GF-D8 (cell line): ENCODE results near the gene KCNQ1.

Experiments used
- DNase-seq: peaks from one replicate; lab custom pipeline; 2025; lab: John Stamatoyannopoulos, UW

KCNQ1 gene

DNA sequence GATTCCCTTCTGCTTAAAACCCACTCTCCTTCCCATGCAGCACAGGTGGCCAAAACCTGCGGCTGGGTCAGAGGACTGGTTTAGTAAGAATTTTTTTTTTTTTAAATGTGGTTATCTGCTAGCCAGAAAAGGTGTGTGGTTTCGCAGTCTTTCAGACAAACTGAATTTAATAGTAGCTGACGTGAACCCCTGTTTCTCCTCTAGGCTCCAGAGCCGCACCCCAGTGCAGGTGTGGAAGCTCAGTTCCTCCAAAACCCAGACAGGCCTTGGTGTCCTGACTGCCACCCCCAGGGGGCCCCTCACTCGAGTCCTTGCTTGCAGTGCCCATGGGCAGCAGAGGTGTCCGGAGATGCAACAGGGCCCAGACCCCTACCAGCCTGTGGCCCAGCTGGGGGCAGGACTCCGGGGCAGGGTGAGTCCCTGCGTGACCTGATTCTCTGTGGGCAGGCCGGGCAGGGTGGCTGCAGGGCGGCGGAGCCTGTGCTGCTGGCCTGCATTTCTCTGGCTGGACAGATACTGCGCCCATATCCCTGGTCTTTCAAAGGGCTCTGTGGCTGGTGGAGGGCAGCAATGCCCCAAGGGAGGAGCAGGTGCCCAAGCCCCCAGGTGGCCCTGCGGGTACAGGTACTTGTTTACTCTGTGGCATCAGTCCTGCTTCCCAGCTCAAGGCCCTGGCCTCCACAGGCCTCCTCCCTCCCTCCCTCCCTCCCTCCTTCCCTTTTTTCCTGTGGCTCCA, 15.2 kb downstream of the KCNQ1 start:
- no peak for DNase-seq

DNA sequence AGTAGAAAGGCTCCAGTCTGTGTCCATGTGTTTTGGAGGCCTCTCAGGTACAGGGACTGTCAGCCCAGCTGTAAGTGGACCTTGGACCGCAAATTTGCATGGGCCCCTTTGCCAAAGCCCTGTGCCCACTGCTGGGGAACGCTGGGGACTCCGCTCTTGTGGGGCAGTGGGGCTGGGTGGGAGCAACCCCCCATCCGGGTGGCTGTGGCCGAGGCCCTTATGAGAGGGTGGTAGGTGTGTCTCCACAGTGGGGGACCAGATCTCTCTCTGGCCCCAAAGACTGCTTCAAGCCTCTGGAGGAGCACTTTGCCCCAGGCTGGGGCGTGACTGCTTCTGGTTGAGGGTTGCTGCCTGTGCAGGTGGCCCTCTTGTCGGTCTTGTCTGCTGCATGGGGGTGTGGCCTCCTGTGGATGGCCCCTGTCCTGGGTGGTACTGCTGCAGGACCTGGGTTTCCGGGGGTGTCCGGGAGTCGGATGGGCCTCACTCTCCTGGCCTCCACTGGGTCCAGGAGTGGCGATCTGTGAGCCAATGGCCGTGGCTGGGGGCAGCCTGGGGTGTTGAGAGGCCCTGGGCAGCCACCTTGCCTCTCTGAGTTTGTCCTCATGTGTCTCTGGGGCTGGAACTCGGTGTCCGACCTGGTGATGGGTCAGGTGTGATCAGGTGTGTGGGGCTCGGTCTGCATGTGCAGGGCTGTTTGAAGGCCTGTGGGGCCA, 15.9 kb downstream of the KCNQ1 start:
- no peak for DNase-seq

DNA sequence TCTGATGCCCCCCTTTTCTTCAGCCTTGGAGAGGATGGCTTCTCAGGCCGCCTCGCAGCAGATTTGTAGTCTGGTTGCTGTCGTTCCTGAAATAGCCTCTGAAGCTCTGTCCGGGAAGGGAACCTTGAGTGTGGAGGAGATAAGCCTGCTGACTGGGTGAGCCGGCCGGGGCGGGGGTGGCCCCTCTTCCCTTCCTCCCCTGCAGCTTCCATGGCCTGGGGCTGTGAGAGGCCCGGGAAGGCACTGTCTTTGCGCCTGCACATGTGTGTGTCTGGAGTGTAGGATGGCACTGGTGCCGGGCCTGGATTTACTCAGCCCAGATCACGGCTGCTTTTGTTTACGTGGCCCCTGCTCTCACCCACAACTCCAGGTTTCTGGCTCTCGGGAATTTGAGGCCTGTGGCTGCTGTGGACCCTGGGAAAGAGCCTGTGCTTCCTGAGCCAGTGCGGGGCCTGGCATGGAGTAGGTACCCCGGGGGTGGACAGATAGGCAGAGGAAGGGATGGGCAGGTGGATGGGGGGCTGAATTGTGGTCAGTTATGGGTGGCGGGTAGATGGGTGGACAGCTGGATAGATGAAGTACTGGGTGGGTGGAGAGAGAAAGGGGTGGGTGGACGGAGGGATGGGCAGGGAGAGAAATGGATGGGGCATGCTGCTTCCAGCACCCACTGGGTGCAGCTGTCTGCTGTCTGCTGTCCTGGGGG, 16.6 kb downstream of the KCNQ1 start:
- no peak for DNase-seq

DNA sequence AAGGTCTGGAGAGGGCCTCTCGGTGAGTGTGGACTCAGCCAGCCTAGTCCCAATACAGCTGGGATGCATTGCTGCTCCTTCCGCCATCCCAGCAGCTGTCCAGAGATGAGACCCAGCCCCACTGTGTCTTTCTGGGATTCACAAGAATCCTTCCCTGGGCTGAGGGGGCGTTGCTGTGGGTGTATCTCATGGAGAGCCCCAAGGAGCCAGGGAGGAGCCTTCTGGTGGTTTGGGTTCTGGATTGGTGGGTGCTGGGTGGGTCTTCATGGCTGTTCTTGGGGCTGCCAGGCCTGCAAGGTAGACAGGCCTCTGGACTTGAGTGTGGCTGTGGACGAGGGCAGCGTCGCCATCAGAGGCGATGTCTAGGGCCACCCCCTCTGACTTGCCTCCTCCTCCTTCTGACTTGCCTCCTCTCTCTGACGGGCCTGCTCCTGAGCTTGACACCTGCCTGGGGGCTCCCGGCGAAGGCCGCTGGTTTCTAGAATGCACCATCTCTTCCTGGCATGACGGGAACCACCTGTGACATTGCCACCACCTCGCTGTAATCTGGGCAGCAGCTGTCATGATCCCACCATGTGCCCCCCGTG, 17.2 kb downstream of the KCNQ1 start:
- DNase-seq = no peak

DNA sequence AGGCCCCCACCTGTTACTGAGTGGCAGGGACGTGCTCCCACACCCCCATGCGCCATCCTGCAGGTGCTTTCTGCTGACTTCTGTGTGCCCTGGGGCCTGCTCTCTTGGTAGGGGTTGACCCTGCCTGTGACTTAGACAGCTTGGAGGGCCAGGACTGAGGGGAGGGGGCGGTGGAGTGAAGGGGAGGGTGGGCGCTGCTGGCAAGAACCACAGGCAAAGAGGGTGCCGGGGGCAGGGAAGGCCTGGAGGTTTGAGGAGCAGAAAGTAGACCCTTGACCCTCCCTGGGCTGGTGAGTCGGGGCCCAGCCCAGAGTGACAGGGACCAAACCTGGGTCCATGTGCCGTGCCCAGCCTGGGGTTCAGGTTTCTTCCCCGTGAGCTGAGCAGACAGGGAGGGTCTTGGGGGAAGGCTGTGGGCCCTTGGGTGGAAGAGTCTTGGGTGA, 17.8 kb downstream of the KCNQ1 start:
- DNase-seq = no peak

DNA sequence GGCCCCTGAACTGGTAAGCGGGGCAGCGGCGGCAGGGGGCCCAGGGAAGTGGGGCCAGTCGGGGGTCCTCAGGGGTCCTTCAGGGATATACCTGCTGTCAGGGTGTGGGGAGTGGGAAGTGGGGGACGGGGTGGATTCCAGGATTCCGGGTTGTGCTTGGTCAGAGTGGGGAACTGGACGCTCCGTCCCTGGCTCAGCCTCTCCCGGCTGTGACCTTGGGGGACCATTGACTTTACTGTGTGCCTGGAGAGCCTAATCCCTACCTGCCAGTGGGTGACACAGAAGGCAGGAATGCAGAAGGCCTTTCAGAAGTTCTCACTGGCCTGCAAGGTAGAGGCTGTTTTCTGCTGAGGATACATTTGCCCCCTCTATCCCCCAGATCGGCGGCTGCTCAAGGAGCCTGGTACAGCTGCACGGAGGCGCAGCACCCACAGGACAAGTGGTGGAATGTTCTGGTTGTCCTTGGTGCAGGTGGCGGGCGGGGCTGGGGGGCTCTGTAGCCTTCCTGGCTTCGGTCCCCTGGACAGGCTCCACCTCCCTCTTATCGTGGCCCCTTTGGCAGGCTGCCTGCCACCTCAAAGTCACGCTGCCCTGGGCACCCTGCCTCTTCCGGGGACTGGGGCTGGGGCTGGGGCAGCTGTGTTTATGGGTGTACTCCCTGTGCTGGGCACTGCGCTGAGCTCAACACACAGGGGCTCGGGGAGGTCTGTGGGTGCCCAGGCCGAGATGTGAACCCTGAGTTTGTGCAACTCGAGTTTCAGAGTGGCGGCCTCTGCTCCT, 18.4 kb downstream of the KCNQ1 start:
- DNase-seq = no peak

DNA sequence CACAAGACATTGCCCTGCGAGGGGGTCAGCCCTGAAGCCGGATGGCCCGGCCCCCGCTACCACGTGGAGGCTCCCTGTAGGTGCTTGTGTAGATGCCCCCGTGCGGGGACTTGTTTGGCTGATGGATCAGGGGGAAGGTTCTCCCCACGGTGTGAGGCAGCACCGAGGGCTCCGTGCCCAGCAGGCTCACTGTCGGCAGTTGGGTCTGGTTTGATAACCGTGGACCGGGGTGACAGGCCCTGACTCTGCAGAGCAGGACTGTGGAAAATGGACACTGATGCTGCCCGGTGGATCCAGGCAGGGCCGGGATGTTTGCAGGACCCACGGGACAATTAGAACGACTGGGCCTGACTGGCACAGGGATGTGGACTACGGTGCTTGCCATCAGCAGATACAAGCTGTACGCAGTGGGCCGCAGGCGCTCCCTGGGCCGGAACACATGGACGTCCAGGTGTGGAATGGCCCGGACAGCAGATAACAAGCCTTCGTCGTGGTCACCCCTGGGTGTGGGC, 19.0 kb downstream of the KCNQ1 start:
- no peak for DNase-seq

DNA sequence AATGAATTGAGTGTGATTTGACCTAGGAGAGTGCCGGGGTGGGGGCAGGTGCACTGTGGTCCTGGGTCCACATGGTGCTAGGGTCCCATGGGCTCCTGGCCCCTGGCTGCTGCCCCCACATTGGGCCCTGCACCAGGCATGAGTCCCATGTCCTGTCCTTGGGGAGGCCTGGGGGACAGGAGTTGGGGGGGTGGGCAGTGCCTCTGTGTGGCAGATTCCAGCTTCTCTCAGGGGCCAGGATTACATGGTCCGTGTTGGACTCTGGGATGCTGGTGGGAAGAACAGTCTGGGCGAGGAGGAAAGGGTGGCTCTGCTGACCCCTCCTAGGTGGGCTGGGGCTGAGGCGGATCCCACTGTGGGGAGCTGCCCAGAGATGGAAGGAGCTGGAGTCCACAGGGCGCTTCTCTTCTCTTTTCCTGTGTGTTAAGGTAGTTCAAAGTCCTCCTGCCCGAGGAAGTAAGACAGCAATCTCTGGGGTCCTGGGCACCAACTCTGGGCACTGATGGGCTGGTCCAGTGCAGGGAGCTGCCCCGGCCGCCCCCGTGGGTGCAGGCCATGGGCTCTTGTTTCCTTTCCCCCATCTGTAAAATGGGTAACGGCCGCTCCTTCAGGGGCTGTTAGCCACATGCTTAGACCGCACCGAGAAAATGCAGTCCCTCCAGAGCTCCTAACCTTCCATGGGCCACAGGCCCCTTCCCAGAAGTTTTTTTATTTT, 19.8 kb downstream of the KCNQ1 start:
- DNase-seq = no peak

DNA sequence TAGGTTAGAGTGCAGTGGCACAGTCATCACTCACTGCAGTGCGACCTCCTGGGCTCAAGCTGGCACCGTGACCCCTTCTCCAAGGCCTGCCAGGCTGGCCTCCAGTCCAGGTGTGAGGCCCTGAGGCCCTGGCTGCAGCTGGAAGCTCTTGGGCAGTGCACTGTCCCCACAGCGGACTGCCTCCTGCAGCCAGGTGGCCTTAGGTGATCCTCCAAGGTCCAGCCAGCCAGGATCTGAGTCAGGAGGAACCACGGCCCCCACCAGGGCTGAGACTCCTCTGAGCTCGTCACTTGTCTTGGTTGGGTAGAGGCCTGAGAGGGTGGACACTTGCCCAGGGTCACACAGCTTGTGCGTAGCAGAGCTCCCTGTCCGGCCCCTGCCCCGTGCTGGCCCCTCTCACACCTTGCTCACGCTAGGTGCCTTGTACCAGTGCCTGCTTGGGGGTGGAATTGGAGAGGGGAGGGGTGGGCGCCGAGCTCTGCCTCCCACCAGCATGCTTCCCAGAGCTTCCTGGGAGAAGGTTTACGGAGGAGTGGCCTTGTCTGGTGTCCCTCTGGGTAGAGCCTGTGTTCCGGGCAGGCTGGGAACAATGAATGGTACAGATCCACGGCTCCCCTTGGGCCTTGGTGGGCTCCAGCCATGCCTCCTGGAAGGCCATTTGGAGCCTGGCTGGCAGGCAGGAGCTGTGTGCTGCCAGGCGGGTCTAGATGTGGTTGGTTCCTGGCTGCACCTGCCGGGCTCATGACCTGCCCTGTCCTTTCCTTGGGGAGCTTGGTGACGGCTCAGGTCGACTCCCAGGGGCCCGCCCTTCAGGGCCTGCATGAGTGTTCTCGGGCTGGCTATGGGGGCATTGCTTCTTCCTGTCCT, 20.6 kb downstream of the KCNQ1 start:
- no peak for DNase-seq

DNA sequence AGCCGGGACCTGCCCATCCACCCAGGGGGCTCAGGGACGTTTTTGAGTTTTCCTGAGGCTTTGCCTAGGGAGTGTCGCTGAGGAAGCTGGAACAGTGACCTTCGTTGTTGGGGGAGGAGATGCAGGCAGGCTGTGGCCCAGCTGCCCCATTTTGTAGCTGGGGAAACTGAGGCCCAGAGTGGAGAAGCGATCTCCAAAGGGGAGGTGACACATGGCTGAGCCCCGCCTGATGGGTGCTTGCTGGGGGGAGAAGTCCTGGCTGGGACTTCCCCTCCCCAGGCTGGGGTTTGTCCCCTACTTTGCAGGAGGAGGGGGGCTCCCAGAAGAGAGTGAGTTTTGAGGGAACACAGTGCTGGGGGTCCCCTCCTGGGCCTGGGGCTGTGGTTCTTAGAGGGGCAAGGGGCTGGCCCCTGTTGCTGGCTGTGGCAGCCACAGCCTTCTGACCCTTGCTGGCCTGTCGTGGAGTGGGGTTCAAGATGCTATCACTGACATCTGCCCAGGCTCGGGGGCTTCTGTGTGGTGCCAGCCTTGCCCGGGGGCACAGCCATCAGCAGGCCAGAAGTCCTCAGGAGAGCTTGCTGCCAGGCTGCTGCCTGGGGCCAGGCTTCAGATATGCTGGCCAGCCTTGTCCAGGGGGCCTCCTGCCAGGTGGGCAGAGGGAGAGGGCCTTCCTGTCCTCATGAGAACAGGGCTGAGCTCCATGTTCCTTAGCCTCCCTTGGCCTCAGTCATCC, 21.4 kb downstream of the KCNQ1 start:
- DNase-seq = no peak

DNA sequence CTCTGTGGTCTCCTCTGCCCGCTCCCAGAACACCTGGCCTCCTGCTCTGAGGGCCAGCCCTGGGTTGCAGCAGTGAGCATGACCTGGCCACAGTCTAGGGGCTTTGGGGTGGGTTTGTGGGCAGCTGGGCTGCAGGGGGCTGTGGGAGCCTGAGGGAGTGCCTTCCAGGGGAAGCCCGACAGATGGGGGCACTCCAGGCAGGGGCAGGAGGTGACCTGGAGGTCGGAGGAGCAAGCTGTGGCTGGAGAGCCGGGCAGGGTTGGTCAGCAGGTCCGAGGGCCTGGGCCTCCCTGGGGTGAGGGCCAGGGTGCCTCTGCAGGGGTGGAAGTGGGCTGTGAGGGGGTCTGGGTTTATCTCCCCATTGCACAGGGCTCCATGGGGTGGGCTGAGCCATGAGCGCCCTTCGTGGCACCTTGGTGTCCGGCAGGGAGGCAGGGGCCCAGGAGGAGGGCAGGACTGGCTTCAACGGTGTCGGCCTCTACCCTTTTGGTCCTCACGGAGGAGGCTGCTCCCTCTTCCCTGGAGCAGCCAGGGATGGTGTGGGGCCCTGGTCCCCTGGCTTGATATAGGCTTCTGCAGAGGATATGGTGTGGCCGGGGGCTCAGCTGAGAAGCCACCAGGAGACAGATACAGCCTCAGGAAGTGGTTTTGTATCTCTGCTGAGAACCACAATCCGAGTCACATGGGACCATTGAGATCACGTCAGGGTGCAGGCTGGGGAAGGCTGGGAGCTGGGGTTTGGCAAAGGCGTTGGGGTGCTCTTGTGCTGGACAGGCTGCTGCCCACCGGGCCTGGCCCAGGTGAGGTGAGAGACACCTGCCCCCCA, 22.3 kb downstream of the KCNQ1 start:
- peak; percentile 7 for DNase-seq

DNA sequence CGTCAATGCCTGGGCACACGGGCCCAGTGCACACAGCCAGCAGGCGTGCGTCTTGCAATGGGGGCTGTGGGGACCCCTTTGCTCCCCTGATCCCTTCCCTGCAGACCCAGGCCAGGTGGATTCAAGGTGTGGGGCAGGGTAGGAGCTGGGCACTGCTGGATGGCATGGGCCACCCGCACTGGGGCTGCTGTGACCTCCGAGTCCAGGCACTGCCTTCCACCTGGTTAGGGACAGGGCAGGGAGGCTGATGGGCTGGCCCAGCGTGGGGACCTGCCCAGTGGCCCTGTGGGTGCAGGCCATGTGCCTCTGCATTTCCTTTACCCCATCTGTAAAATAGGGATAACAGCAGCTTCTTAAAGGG, 22.9 kb downstream of the KCNQ1 start:
- no peak for DNase-seq

DNA sequence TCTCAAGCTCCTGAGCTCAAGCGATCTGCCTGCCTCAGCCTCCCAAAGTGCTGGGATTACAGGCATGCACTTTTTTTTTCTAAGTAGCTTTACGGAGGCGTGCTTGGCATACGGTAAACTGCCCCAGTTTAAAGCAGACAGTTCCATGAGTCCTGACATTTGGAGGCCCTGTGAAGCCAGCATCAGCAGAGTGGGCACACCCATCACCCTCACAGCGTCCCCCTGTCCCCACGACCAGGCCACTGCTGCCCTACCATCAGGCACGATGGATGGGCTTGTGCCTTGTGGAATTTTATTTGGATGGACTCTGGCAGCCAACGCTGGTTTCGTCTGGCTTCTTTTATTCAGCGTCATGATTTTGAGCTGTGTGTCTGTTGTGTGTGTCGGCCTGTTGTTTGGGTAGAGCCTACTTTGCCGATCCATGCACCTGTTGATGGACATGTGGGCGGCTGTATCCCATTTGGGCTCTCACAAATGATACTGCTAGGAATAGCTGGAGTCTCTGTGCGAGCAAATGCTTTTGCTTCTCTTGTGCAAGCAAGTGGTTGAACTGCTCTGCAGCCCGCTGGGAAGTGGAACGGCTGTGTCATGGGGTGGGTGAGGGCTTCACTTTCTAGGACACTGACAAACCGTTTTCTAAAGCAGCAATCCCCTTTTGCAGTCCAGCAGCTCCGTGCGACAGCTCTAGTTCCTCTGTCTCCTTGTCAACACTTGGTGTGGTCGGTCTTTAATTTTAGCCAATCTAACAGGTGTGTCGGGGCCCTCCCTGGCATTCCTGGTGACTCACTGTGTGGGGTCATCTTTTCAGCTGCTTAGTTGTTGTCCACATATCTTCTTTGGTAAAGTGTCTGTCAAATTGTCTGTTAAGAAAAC, 23.8 kb downstream of the KCNQ1 start:
- no peak for DNase-seq

DNA sequence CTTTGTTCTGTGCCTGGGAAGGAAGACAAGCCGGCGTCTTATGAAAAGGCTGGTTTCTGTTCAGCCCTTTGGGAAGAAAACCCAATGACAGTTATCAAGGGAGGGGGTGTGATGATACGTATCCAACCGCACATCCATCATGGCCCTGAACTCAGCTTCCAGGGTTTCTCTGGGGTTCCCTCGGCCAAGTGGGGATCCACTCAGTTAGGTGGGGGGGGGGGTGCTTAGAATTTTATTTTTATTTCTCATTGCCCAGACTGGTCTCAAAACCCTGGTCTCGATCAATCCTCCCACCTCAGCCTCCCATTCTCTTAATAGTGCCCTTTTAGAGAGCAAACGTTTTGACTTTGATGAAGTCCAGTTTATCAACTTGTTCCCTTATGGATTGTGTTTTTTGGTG, 25.7 kb downstream of the KCNQ1 start:
- DNase-seq = no peak

DNA sequence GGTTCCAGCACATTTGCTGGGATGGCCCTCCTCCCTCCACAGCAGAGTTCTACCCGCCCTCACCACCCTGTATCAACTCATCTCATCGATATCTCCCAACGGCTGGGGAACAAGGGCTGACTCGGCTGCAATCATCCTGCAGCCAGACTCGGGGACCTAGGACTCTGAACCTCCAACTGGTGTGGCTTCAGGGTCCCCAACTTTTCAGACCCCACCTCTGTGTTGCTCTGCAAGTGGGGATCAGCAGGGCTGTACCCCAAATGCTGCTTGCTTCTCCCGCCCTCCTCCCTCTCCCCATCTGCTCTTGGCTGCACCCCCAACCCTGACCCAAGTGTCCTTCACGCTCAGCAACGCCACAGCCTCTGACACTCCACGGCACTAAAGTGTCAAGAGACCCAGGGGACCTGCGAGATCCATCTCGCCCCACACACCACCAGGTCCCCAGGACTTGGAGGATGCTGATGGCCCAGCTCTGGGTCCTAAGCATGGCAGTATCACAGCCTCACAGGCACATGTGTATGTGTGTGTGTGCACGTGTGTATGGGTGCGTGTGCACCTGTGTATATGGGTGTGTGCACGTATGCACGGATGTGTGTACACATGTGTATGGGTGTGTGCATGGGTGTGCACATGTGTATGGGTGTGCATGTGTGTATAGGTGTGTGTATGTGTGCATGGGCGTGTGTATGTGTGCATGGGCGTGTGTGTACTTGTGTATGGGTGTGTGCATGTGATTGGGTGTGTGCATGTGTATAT, 26.4 kb downstream of the KCNQ1 start:
- DNase-seq = no peak

DNA sequence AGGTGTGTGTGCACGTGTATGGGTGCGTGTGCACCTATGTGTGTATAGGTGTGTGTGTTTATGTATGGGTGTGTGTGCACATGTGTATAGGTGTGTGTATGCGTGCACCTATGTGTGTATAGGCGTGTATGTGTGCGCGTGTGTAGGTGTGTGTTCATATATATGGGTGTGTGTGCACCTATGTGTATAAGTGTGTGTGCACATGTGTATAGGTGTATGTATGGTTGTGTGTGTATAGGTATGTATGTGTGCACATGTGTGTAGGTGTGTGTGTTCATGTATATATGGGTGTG, 26.9 kb downstream of the KCNQ1 start:
- DNase-seq = no peak
